ENCODE results near the gene KCNMA1. TPM values are rescaled to one million over a fixed set of nuclear protein-coding genes. Genes with fewer than 3 reads are reported as not detected.

Gene KCNMA1
- total and polyA plus RNA-seq, 10 of the 15 experiments (the other 5 are each of a cell fraction or from before 2014, with no cell fraction given) = 8.5 to 77.0 (median 21.3) TPM

GRCh38 chr10:77494756-77495541 is 142.7 kb downstream of the KCNMA1 start:
- SMC1A ChIA-PET (ENCODE audit: uncharacterized antibody, unreplicated experiment) = interaction anchor here (0.6 to 4.2 kb wide), 16 partner anchors 8 to 322 kb away, joined by 3 to 31 read pairs (median 4); no protein-coding TSS in a partner anchor
- TF ChIP-seq SMAD5 (IDR thresholded peaks at IDR 0.05; ENCODE audit: low read depth) (peak; percentile 89; the same call in 1 of the 2 replicates), EGR1 (IDR thresholded peaks at IDR 0.05; ENCODE audit: borderline replicate concordance in 1 of 2, low read depth in 2 of 2, low read length in 2 of 2) (peak in 1 of 2 experiments; percentile 17; a peak in 1 of 3 replicates), JUNB (IDR thresholded peaks at IDR 0.05) (peak; percentile 58), FOXM1 (IDR thresholded peaks at IDR 0.05; ENCODE audit: low read depth, low read length) (peak; percentile 84; the same call in 1 of the 2 replicates), PML (IDR thresholded peaks at IDR 0.05; ENCODE audit: low read length) (peak; percentile 92; the same call in 1 of the 2 replicates), ATF7 (IDR thresholded peaks at IDR 0.05; ENCODE audit: low read depth) (peak; percentile 91), YY1 (IDR thresholded peaks at IDR 0.05; ENCODE audit: low read depth, low read length) (0 out of 2 replicates have a peak, but pooled peaks have one; percentile 36), CREM (IDR thresholded peaks at IDR 0.05; ENCODE audit: low read depth) (peak; percentile 56), GABPA (IDR thresholded peaks at IDR 0.05; ENCODE audit: low read depth) (no peak), PRDM15 (CRISPR knock-in tag; IDR thresholded peaks at IDR 0.05) (0 out of 2 replicates have a peak, but pooled peaks have one; percentile 5), RUNX3 (IDR thresholded peaks at IDR 0.05; ENCODE audit: low read length) (peak; percentile 63; the same call in 1 of the 2 replicates), POLR2AphosphoS5 (IDR thresholded peaks at IDR 0.05; ENCODE audit: low read length) (0 out of 2 replicates have a peak, but pooled peaks have one; percentile 35), ZBTB4 (CRISPR knock-in tag; IDR thresholded peaks at IDR 0.05) (0 out of 2 replicates have a peak, but pooled peaks have one; percentile 4), ATF2 (IDR thresholded peaks at IDR 0.05; ENCODE audit: low read length) (peak; percentile 82), YBX1 (IDR thresholded peaks at IDR 0.05) (no peak)

More at GRCh38 chr10:77494756-77495541, 142.7 kb downstream of the KCNMA1 start:
- DNase-seq (ENCODE audit: low read depth, low spot score) (no peak), FAIRE-seq (no peak), ATAC-seq (peak; percentile 25)
- H3K4me2 ChIP-seq (ENCODE audit: control insufficient read depth, insufficient read depth) = no peak overlapping the region
- ChIA-PET POLR2A (interaction anchor here (1.0 to 1.5 kb wide), 3 partner anchors 9 to 128 kb away, joined by 3 to 5 read pairs (median 3); no protein-coding TSS in a partner anchor), RAD21 (ENCODE audit: unreplicated experiment) (interaction anchor here (0.6 to 1.8 kb wide), 7 partner anchors 8 to 216 kb away, joined by 3 to 5 read pairs (median 3); no protein-coding TSS in a partner anchor), CTCF (interaction anchor here (0.6 to 2.9 kb wide), 8 partner anchors 8 to 217 kb away, joined by 3 to 11 read pairs (median 4); no protein-coding TSS in a partner anchor)
- no peaks in the 10 kb centered on the region for H3K79me2 ChIP-seq (ENCODE audit: control insufficient read depth, insufficient read depth, low read length)
- H3K9me3 ChIP-seq (replicated peaks; ENCODE audit: control insufficient read depth, insufficient read depth, low read length) = no peaks in the 10 kb centered on the region
- BruUV-seq (replicated peaks) = no TSS peak
- in situ Hi-C loops (cut with MboI) = no loop called here
- intact Hi-C loops (cut with micrococcal nuclease; ENCODE audit: unreplicated experiment) = loop anchor here (5.0 kb wide), 3 partner anchors 88 to 323 kb away; no protein-coding TSS in a partner anchor
- no peak overlapping the region for H3K27ac ChIP-seq (ENCODE audit: control insufficient read depth, insufficient read depth)
- no peaks in the 10 kb centered on the region for H3K27me3 ChIP-seq (replicated peaks in 1 of 2; ENCODE audit: control insufficient read depth in 2 of 2, insufficient read depth in 2 of 2, low read length in 1 of 2)
- no peak overlapping the region for H2AFZ ChIP-seq (ENCODE audit: control insufficient read depth, low read depth, low read length)
- 52% methylated on average over 12 of the region's 12 CpGs for WGBS (ENCODE audit: insufficient coverage, insufficient replicate concordance, low lambda C conversion rate, missing lambda C conversion rate)
- no peak overlapping the region for H3K4me3 ChIP-seq
- no peaks in the 10 kb centered on the region for H3K36me3 ChIP-seq (ENCODE audit: control insufficient read depth in 2 of 2, insufficient read depth in 2 of 2, low read length in 1 of 2)
- H4K20me1 ChIP-seq (ENCODE audit: control insufficient read depth, insufficient read depth) = no peaks in the 10 kb centered on the region
- no peak overlapping the region for H3K9ac ChIP-seq (ENCODE audit: control insufficient read depth, insufficient read depth, low read length)
- H3K4me1 ChIP-seq (ENCODE audit: control insufficient read depth, insufficient read depth, low read length) = peaks cover 14% of the 10 kb centered on the region
